ENCODE measurements around the gene GTF2F1. TPM values are rescaled to one million over a fixed set of nuclear protein-coding genes. Genes with fewer than 3 reads are reported as not detected.
A peak's percentile ranks its signal among the peaks of the same experiment; 100 is the strongest.

Gene GTF2F1
- total RNA-seq, 1 experiment from 2014 or later, result 65.6 TPM

- ChIA-PET POLR2A (interaction anchor here (1.1 kb wide), 1 partner anchor 12 kb away, joined by 3 read pairs; the partner anchor contains the start of gene KHSRP), CTCF (interaction anchor here (0.6 kb wide), 2 partner anchors 202 to 1954 kb away, joined by 3 read pairs; no protein-coding TSS in a partner anchor)
- BruUV-seq (replicated peaks), result no TSS peak
- TF ChIP-seq CTCF (IDR thresholded peaks at IDR 0.05; ENCODE audit: unreplicated experiment), result peak; percentile 56
- intact Hi-C loops (cut with micrococcal nuclease), result no loop called here
- Mint-ChIP-seq H3K9me3 (ENCODE audit: unreplicated experiment) (no peaks in the 10 kb centered on the region), H3K27ac (ENCODE audit: low read depth, unreplicated experiment) (no peak overlapping the region), H3K27me3 (ENCODE audit: insufficient read depth, unreplicated experiment) (no peaks in the 10 kb centered on the region), H3K4me1 (ENCODE audit: insufficient read depth, unreplicated experiment) (no peaks in the 10 kb centered on the region), H3K4me3 (ENCODE audit: unreplicated experiment) (no peak overlapping the region), H3K36me3 (ENCODE audit: insufficient read depth, unreplicated experiment) (peaks cover 43% of the 10 kb centered on the region)
- peak; percentile 46 for DNase-seq (ENCODE audit: unreplicated experiment)
Observed at GRCh38 chr19:6412447-6413091, 19.6 kb upstream of the GTF2F1 start.

GRCh38 chr19:6412061-6412446 lies 19.1 kb upstream of the GTF2F1 start:
- H3K4me1 Mint-ChIP-seq (ENCODE audit: insufficient read depth, unreplicated experiment), result no peaks in the 10 kb centered on the region
- no peaks in the 10 kb centered on the region for H3K9me3 Mint-ChIP-seq (ENCODE audit: unreplicated experiment)
- ChIA-PET POLR2A (no interaction called here), CTCF (interaction anchor here (0.6 kb wide), 1 partner anchor 202 kb away, joined by 3 read pairs; no protein-coding TSS in a partner anchor)
- no peak overlapping the region for H3K4me3 Mint-ChIP-seq (ENCODE audit: unreplicated experiment)
- no peak for TF ChIP-seq CTCF (IDR thresholded peaks at IDR 0.05; ENCODE audit: unreplicated experiment)
- H3K27ac Mint-ChIP-seq (ENCODE audit: low read depth, unreplicated experiment), result no peak overlapping the region
- peaks cover 40% of the 10 kb centered on the region for H3K36me3 Mint-ChIP-seq (ENCODE audit: insufficient read depth, unreplicated experiment)
- DNase-seq (ENCODE audit: unreplicated experiment), result peak; percentile 3
- intact Hi-C loops (cut with micrococcal nuclease), result no loop called here
- BruUV-seq (replicated peaks), result no TSS peak
- no peaks in the 10 kb centered on the region for H3K27me3 Mint-ChIP-seq (ENCODE audit: insufficient read depth, unreplicated experiment)

GRCh38 chr19:6409346-6409745 lies 16.4 kb upstream of the GTF2F1 start:
- POLR2A ChIA-PET, result interaction anchor here (0.6 kb wide), 1 partner anchor 127 kb away, joined by 3 read pairs; no protein-coding TSS in a partner anchor
- H3K36me3 Mint-ChIP-seq (ENCODE audit: insufficient read depth, unreplicated experiment), result peaks cover 16% of the 10 kb centered on the region
- no peaks in the 10 kb centered on the region for H3K27me3 Mint-ChIP-seq (ENCODE audit: insufficient read depth, unreplicated experiment)
- BruUV-seq (replicated peaks), result no TSS peak
- no peaks in the 10 kb centered on the region for H3K4me1 Mint-ChIP-seq (ENCODE audit: insufficient read depth, unreplicated experiment)
- no peaks in the 10 kb centered on the region for H3K9me3 Mint-ChIP-seq (ENCODE audit: unreplicated experiment)
- intact Hi-C loops (cut with micrococcal nuclease), result no loop called here
- CTCF ChIA-PET, result no interaction called here
- no peak overlapping the region for H3K4me3 Mint-ChIP-seq (ENCODE audit: unreplicated experiment)
- H3K27ac Mint-ChIP-seq (ENCODE audit: low read depth, unreplicated experiment), result no peak overlapping the region
- no peak for TF ChIP-seq CTCF (IDR thresholded peaks at IDR 0.05; ENCODE audit: unreplicated experiment)
- no peak for DNase-seq (ENCODE audit: unreplicated experiment)

- no TSS peak for BruUV-seq (replicated peaks)
- DNase-seq (ENCODE audit: unreplicated experiment), result no peak
- H3K4me1 Mint-ChIP-seq (ENCODE audit: insufficient read depth, unreplicated experiment), result no peaks in the 10 kb centered on the region
- H3K9me3 Mint-ChIP-seq (ENCODE audit: unreplicated experiment), result no peaks in the 10 kb centered on the region
- no peaks in the 10 kb centered on the region for H3K27me3 Mint-ChIP-seq (ENCODE audit: insufficient read depth, unreplicated experiment)
- CTCF ChIA-PET, result interaction anchor here (0.6 kb wide), 1 partner anchor 8 kb away, joined by 4 read pairs; no protein-coding TSS in a partner anchor
- POLR2A ChIA-PET, result interaction anchor here (0.8 to 1.2 kb wide), 2 partner anchors 34 to 46 kb away, joined by 3 read pairs; partner anchors contain the start of gene ALKBH7
- H3K36me3 Mint-ChIP-seq (ENCODE audit: insufficient read depth, unreplicated experiment), result no peaks in the 10 kb centered on the region
- H3K27ac Mint-ChIP-seq (ENCODE audit: low read depth, unreplicated experiment), result no peak overlapping the region
- TF ChIP-seq CTCF (IDR thresholded peaks at IDR 0.05; ENCODE audit: unreplicated experiment), result no peak
- intact Hi-C loops (cut with micrococcal nuclease), result no loop called here
- H3K4me3 Mint-ChIP-seq (ENCODE audit: unreplicated experiment), result no peak overlapping the region
Observed at GRCh38 chr19:6406401-6406800, 13.4 kb upstream of the GTF2F1 start.

Data from MCF 10A (cell line).